DOHH2 (cell line): ENCODE results near the gene ERLEC1.
"Not testable (repeated sequence)": the region's sequence is repeated elsewhere in the genome, so short reads cannot be mapped to it uniquely, and the experiment has no call there.

ENCODE experiments used
- H3F3A ChIP-seq: fragments of 200-600 bp; sonication (generic), shearing (Covaris generic); 2 replicates; pipeline ENCODE4 v1.6.0; 2016; ENCODE audit warnings: antibody characterized with exemption, mild to moderate bottlenecking; ENCODE audit not compliant: control insufficient read depth, insufficient read depth
- H3K27ac ChIP-seq: fragments of 200-600 bp; sonication (generic); 2 replicates; pipeline ENCODE4 v1.5.1; 2014; ENCODE audit warnings: low read depth, mild to moderate bottlenecking, low read length, moderate library complexity
- H3K27me3 ChIP-seq: fragments of 200-600 bp; sonication (generic); 2 replicates; pipeline ENCODE4 v1.6.1; 2014; ENCODE audit warnings: mild to moderate bottlenecking, low read length, mixed read lengths; ENCODE audit not compliant: control insufficient read depth
- H3K36me3 ChIP-seq: fragments of 200-600 bp; sonication (generic); 2 replicates; pipeline ENCODE4 v1.6.1; 2014; ENCODE audit warnings: mild to moderate bottlenecking, low read length, moderate library complexity, mixed read lengths; ENCODE audit not compliant: control insufficient read depth
- H3K4me1 ChIP-seq: fragments of 200-600 bp; sonication (generic); 2 replicates; pipeline ENCODE4 v1.6.1; 2014; ENCODE audit warnings: mild to moderate bottlenecking, low read length, mixed read lengths; ENCODE audit not compliant: control insufficient read depth
- H3K4me2 ChIP-seq: fragments of 200-600 bp; sonication (generic); 2 replicates; pipeline ENCODE4 v1.6.0; 2014; ENCODE audit warnings: mild to moderate bottlenecking, low read length, moderate library complexity
- H3K4me3 ChIP-seq: fragments of 200-600 bp; sonication (generic); 2 replicates; pipeline ENCODE4 v1.5.1; 2014; ENCODE audit warnings: mild to moderate bottlenecking, low read length, mixed read lengths
- H3K79me2 ChIP-seq: fragments of 200-600 bp; sonication (generic); 2 replicates; pipeline ENCODE4 v1.6.1; 2014; ENCODE audit warnings: mild to moderate bottlenecking, low read length, mixed read lengths; ENCODE audit not compliant: control insufficient read depth
- H3K9me2 ChIP-seq: fragments of 200-600 bp; sonication (generic); replicated peaks from 2 replicates; pipeline ENCODE4 v1.6.1; 2014; ENCODE audit warnings: mild to moderate bottlenecking, low read length, mixed read lengths; ENCODE audit not compliant: control insufficient read depth
- H3K9me3 ChIP-seq: fragments of 200-600 bp; sonication (generic); 2 replicates; pipeline ENCODE4 v1.6.1; 2014; ENCODE audit warnings: antibody characterized with exemption, low read length, mixed read lengths; ENCODE audit not compliant: control insufficient read depth, insufficient read depth
- H4K20me1 ChIP-seq: fragments of 200-600 bp; sonication (generic); 2 replicates; pipeline ENCODE4 v1.6.0; 2014; ENCODE audit warnings: low read depth, mild to moderate bottlenecking, antibody characterized with exemption, low read length, moderate library complexity; ENCODE audit not compliant: control insufficient read depth, insufficient read depth
- CTCF ChIP-seq: fragments of 200-600 bp; sonication (generic); IDR thresholded peaks from one replicate; pipeline ENCODE4 v1.5.1; 2014; ENCODE audit warnings: antibody characterized with exemption, mild to moderate bottlenecking, low read depth, low read length; ENCODE audit not compliant: poor library complexity, severe bottlenecking
- EZH2phosphoT487 ChIP-seq: fragments of 200-600 bp; sonication (generic); IDR thresholded peaks from 2 replicates; pipeline ENCODE4 v1.6.1; 2017; ENCODE audit warnings: borderline replicate concordance, mild to moderate bottlenecking, antibody characterized with exemption, low read length, moderate library complexity, mixed read lengths

Gene ERLEC1

GRCh38 chr2:53828331-53828730 is 41.5 kb downstream of the ERLEC1 start:
- H3K9me3 ChIP-seq, result no peaks in the 10 kb centered on the region
- H3K9me2 ChIP-seq, result no peaks in the 10 kb centered on the region
- no peak overlapping the region for H3K4me3 ChIP-seq
- TF ChIP-seq EZH2phosphoT487, result no peak
- TF ChIP-seq CTCF, result no peak
- no peaks in the 10 kb centered on the region for H3F3A ChIP-seq
- no peaks in the 10 kb centered on the region for H3K36me3 ChIP-seq
- H4K20me1 ChIP-seq, result no peaks in the 10 kb centered on the region
- no peaks in the 10 kb centered on the region for H3K4me1 ChIP-seq
- no peaks in the 10 kb centered on the region for H3K27me3 ChIP-seq
- H3K27ac ChIP-seq, result no peak overlapping the region
- H3K4me2 ChIP-seq, result no peak overlapping the region
- H3K79me2 ChIP-seq, result no peaks in the 10 kb centered on the region

DNA sequence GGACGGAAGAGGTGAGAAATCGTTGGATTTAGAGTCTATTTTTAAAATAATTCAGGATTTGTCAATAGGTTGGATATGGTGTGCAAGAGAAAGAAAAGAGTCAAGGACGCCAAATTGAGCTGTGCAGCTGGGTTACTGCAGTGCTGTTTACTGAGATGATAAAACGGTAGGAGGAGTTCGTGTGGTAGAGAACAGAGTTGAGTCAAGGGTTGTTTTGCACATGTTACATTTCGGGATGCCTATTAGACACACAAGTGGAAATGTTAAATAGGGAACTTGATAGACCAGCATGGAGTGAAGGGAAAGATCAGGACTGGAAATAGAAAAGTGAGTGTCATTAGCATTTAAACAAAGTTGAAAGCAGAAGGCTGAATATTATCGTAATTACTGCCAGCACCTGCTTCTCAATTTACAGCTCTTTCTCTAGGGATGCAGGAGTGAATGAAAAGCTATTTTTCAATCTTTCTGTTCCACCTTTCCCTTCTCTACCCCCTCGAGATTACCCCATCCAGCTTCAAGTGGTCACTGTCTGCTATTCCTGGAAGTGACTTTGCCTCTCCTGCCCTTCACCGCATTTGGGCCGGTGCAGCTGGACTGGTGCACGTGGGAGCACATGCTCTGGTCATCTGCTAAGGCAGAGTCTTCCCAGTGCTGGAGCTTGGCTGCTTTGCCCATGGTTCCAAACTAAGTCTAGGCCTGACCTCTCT is 42.6 kb downstream of the ERLEC1 start:
- no peaks in the 10 kb centered on the region for H3K9me2 ChIP-seq
- H3F3A ChIP-seq, result no peaks in the 10 kb centered on the region
- no peaks in the 10 kb centered on the region for H3K79me2 ChIP-seq
- no peak overlapping the region for H3K4me3 ChIP-seq
- TF ChIP-seq EZH2phosphoT487, result no peak
- no peak for TF ChIP-seq CTCF
- H3K4me1 ChIP-seq, result no peaks in the 10 kb centered on the region
- H4K20me1 ChIP-seq, result no peaks in the 10 kb centered on the region
- no peaks in the 10 kb centered on the region for H3K9me3 ChIP-seq
- no peak overlapping the region for H3K4me2 ChIP-seq
- H3K36me3 ChIP-seq, result no peaks in the 10 kb centered on the region
- no peaks in the 10 kb centered on the region for H3K27me3 ChIP-seq
- H3K27ac ChIP-seq, result no peak overlapping the region

- not testable (repeated sequence) for H3F3A ChIP-seq, H3K4me2 ChIP-seq, H3K4me3 ChIP-seq, H3K4me1 ChIP-seq, H3K27ac ChIP-seq, H4K20me1 ChIP-seq, H3K9me2 ChIP-seq, H3K36me3 ChIP-seq, H3K9me3 ChIP-seq, H3K79me2 ChIP-seq, H3K27me3 ChIP-seq
These were observed 43.1 kb downstream of the ERLEC1 start for GRCh38 chr2:53829980-53830290.

DNA sequence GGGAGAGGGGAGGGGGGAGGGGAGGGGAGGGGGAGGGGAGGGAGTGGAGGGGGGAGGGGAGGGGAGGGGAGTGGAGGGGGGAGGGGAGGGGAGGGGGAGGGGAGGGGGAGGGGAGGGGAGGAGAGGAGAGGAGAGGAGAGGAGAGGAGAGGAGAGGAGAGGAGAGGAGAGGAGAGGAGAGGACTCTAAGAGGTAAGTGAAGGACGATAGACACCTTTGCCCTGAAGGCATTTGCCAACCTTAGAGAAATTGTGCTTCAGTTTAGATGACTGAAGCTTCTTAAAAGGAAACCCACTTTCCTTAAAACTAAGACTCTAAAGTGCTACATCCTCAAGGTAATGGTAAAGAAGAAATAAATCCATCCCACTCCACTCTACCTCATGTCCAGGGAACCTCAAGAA is 53.7 kb downstream of the ERLEC1 start:
- Histone ChIP-seq H3K27ac (no peak overlapping the region), H3K27me3 (no peaks in the 10 kb centered on the region), H3K4me1 (0 out of 2 replicates have a peak, but pooled peaks cover 3% of the 10 kb centered on the region), H3K36me3 (no peaks in the 10 kb centered on the region), H4K20me1 (no peaks in the 10 kb centered on the region), H3F3A (no peaks in the 10 kb centered on the region), H3K4me3 (no peak overlapping the region), H3K4me2 (no peak overlapping the region), H3K9me2 (no peaks in the 10 kb centered on the region), H3K9me3 (no peaks in the 10 kb centered on the region), H3K79me2 (no peaks in the 10 kb centered on the region)
- TF ChIP-seq CTCF (no peak), EZH2phosphoT487 (no peak)

DNA sequence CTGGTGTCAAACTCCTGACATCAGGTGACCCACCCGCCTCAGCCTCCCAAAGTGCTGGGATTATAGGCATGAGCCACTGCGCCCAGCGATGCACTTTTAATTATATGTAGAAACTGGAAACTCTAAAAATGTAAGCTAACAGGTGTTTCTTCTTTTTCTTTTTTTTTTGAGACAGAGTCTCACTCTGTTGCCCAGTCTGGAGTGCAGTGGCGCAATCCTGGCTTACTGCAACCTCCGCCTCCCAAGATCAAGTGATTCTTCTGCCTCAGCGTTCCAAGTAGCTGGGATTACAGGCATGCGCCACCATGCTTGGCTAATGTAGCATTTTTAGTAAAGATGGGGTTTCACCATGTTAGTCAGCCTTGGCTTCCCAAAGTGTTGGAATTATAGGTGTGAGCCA is 54.8 kb downstream of the ERLEC1 start:
- not testable (repeated sequence) for H3K9me3 ChIP-seq, H3K4me2 ChIP-seq, H3K27ac ChIP-seq, H4K20me1 ChIP-seq, H3K4me1 ChIP-seq, H3K27me3 ChIP-seq, H3K79me2 ChIP-seq, H3K9me2 ChIP-seq, H3K4me3 ChIP-seq, H3F3A ChIP-seq, H3K36me3 ChIP-seq
